IMR-90 (cell line): Measurements from ENCODE around the gene TMEM45B. TPM values are rescaled to one million over a fixed set of nuclear protein-coding genes. Genes with fewer than 3 reads are reported as not detected.

Experiments
- ATAC-seq: fragments of 200-7000 bp; cut with Tn5 transposase; 2 replicates; pipeline ENCODE4 v1.9.1; 2020; ENCODE audit warnings: low read depth, mild to moderate bottlenecking, moderate library complexity
- BruUV-seq: library from RNA; stranded (reverse); fragments of 400-500 nt; replicated peaks from 2 replicates; lab custom pipeline; 2021; lab: Mats Ljungman, UMichigan
- CTCF ChIA-PET: fragments of 300-600 bp; formaldehyde crosslinking; extraction: SDS; loops from one replicate; lab custom pipeline; 2021; ENCODE audit warnings: antibody characterized with exemption; lab: Yijun Ruan, JAX
- POLR2A ChIA-PET: fragments of 300-600 bp; sonication (Branson Sonifier 250); formaldehyde crosslinking; loops from one replicate; lab custom pipeline; 2022; ENCODE audit warnings: antibody characterized with exemption; ENCODE audit not compliant: unreplicated experiment; lab: Charles Lee
- DNase-seq: peaks from one replicate; pipeline ENCODE4 v3.0.0; 2013
- H2AFZ ChIP-seq: replicated peaks from 2 replicates; pipeline ENCODE3; 2013; ENCODE audit warnings: low read length, mild to moderate bottlenecking; ENCODE audit not compliant: poor library complexity
- H2AK5ac ChIP-seq: 2 replicates; pipeline ENCODE4 v1.6.1; 2013; ENCODE audit warnings: low read depth, low read length, inconsistent platforms
- H2AK9ac ChIP-seq: replicated peaks from 2 replicates; pipeline ENCODE3; 2013; ENCODE audit warnings: mild to moderate bottlenecking, low read depth, low read length, moderate library complexity; ENCODE audit not compliant: poor library complexity
- H2BK120ac ChIP-seq: 2 replicates; pipeline ENCODE4 v1.6.1; 2013; ENCODE audit warnings: low read depth, low read length, inconsistent platforms
- H2BK15ac ChIP-seq: 3 replicates; pipeline ENCODE4 v1.6.1; 2013; ENCODE audit warnings: low read depth, low read length, inconsistent platforms
- H2BK20ac ChIP-seq: 2 replicates; pipeline ENCODE4 v1.6.1; 2013; ENCODE audit warnings: low read depth, mild to moderate bottlenecking, inconsistent platforms, low read length, moderate library complexity
- H2BK5ac ChIP-seq: 2 replicates; pipeline ENCODE4 v1.6.1; 2013; ENCODE audit warnings: mild to moderate bottlenecking, low read depth, low read length, inconsistent platforms; ENCODE audit not compliant: poor library complexity, severe bottlenecking
- H3K14ac ChIP-seq: replicated peaks from 2 replicates; pipeline ENCODE4 v1.6.1; 2013; ENCODE audit warnings: low read depth, low read length, inconsistent platforms
- H3K18ac ChIP-seq: 2 replicates; pipeline ENCODE4 v1.6.1; 2013; ENCODE audit warnings: low read depth, low read length, control low read depth
- H3K23ac ChIP-seq: 2 replicates; pipeline ENCODE4 v1.6.1; 2013; ENCODE audit warnings: low read depth, low read length, inconsistent platforms
- H3K27ac ChIP-seq: 2 replicates; pipeline ENCODE4 v1.5.1; 2013; ENCODE audit warnings: mild to moderate bottlenecking, control low read depth, low read length; ENCODE audit not compliant: insufficient read depth
- H3K27me3 ChIP-seq: 2 replicates; pipeline ENCODE4 v1.6.1; 2013; ENCODE audit warnings: low read length; ENCODE audit not compliant: control insufficient read depth, insufficient read depth
- H3K36me3 ChIP-seq: 2 replicates; pipeline ENCODE4 v1.6.1; 2013; ENCODE audit warnings: low read length, mixed read lengths; ENCODE audit not compliant: control insufficient read depth, insufficient read depth
- H3K4ac ChIP-seq: 2 replicates; pipeline ENCODE4 v1.6.1; 2013; ENCODE audit warnings: low read depth, low read length, inconsistent platforms
- H3K4me1 ChIP-seq: 2 replicates; pipeline ENCODE4 v1.6.1; 2013; ENCODE audit warnings: low read length, mixed read lengths; ENCODE audit not compliant: control insufficient read depth, insufficient read depth
- H3K4me2 ChIP-seq: 2 replicates; pipeline ENCODE4 v1.6.1; 2013; ENCODE audit warnings: low read depth, mild to moderate bottlenecking, control low read depth, low read length, moderate library complexity
- H3K4me3 ChIP-seq: 2 replicates; pipeline ENCODE4 v1.5.1; 2013; ENCODE audit warnings: low read depth, mild to moderate bottlenecking, control low read depth, low read length, moderate library complexity; ENCODE audit not compliant: insufficient read depth
- H3K56ac ChIP-seq: 2 replicates; pipeline ENCODE4 v1.6.1; 2013; ENCODE audit warnings: low read length, inconsistent platforms; ENCODE audit not compliant: insufficient read depth; ENCODE audit errors: extremely low read depth
- H3K79me1 ChIP-seq, 2 experiments: 2 replicates each; pipeline ENCODE4 v1.6.1; 2013; ENCODE audit warnings: low read length in 2 of 2, inconsistent platforms in 1 of 2, low read depth in 1 of 2
- H3K9ac ChIP-seq: 2 replicates; pipeline ENCODE4 v1.6.1; 2013; ENCODE audit warnings: low read depth, low read length, control low read depth
- H3K9me1 ChIP-seq: 2 replicates; pipeline ENCODE4 v1.6.1; 2013; ENCODE audit warnings: low read length, inconsistent platforms; ENCODE audit not compliant: insufficient read depth
- H3K9me3 ChIP-seq: 2 replicates; pipeline ENCODE4 v1.6.1; 2013; ENCODE audit warnings: low read length; ENCODE audit not compliant: control insufficient read depth, insufficient read depth
- H4K20me1 ChIP-seq: 2 replicates; pipeline ENCODE4 v1.6.1; 2013; ENCODE audit warnings: low read length, inconsistent platforms; ENCODE audit not compliant: insufficient read depth
- H4K5ac ChIP-seq: 2 replicates; pipeline ENCODE4 v1.6.1; 2013; ENCODE audit warnings: mild to moderate bottlenecking, low read depth, low read length, control low read depth
- H4K8ac ChIP-seq, 2 experiments: 2 replicates each; pipeline ENCODE4 v1.6.1; 2013; ENCODE audit warnings: low read depth in 2 of 2, low read length in 2 of 2, control low read depth in 1 of 2, inconsistent platforms in 1 of 2
- H4K91ac ChIP-seq: 2 replicates; pipeline ENCODE4 v1.6.1; 2013; ENCODE audit warnings: low read depth, low read length, inconsistent platforms; ENCODE audit not compliant: insufficient read depth
- BHLHE40 ChIP-seq: fragments of 150-350 bp; IDR thresholded peaks from 2 replicates; pipeline ENCODE4 v1.6.1; 2016; ENCODE audit warnings: mild to moderate bottlenecking, low read depth, low read length
- CEBPB ChIP-seq: IDR thresholded peaks from 2 replicates; pipeline ENCODE4 v1.6.1; 2012; ENCODE audit warnings: low read depth, low read length, improper control_type of control experiment
- CHD1 ChIP-seq: IDR thresholded peaks from 2 replicates; pipeline ENCODE4 v1.6.1; 2012; ENCODE audit warnings: low read depth, low read length, improper control_type of control experiment
- CTCF ChIP-seq: conservative IDR thresholded peaks from 2 replicates; pipeline ENCODE4 v1.5.1; 2012; ENCODE audit warnings: mild to moderate bottlenecking, low read depth, low read length, improper control_type of control experiment
- MXI1 ChIP-seq: IDR thresholded peaks from 2 replicates; pipeline ENCODE4 v1.6.1; 2012; ENCODE audit warnings: low read depth, mild to moderate bottlenecking, low read length, moderate library complexity, borderline replicate concordance
- POLR2A ChIP-seq: IDR thresholded peaks from 2 replicates; pipeline ENCODE4 v1.6.1; 2012; ENCODE audit warnings: mild to moderate bottlenecking, low read depth, low read length
- RCOR1 ChIP-seq: IDR thresholded peaks from 2 replicates; pipeline ENCODE4 v1.6.1; 2012; ENCODE audit warnings: mild to moderate bottlenecking, low read length, improper control_type of control experiment; ENCODE audit not compliant: insufficient replicate concordance
- RFX5 ChIP-seq: IDR thresholded peaks from 2 replicates; pipeline ENCODE4 v1.8.0; 2012; ENCODE audit warnings: low read depth, mild to moderate bottlenecking, low read length, moderate library complexity
- SMC3 ChIP-seq: fragments of 150-350 bp; IDR thresholded peaks from 2 replicates; pipeline ENCODE4 v1.6.1; 2016; ENCODE audit warnings: low read depth, mild to moderate bottlenecking, antibody characterized with exemption, low read length, moderate library complexity
- USF2 ChIP-seq: fragments of 150-350 bp; IDR thresholded peaks from 2 replicates; pipeline ENCODE4 v1.6.1; 2017; ENCODE audit warnings: mild to moderate bottlenecking, antibody characterized with exemption, low read length, low read depth
- dilution Hi-C: fragments of 300-500 bp; cut with HindIII; formaldehyde crosslinking; loops from one replicate; pipeline ENCODE4 v1.14.3; 2018; ENCODE audit warnings: low sequenced_read_pairs; ENCODE audit not compliant: unreplicated experiment
- in situ Hi-C: fragments of 300-500 bp; cut with MboI; formaldehyde crosslinking; loops from 3 replicates; pipeline ENCODE4 v1.14.3; 2019; ENCODE audit warnings: low sequenced_read_pairs, inconsistent platforms, mixed read lengths
- intact Hi-C: fragments of 100-400 bp; cut with micrococcal nuclease; formaldehyde crosslinking; loops from 2 replicates; pipeline ENCODE4 v1.10.0; 2022
- polyA plus RNA-seq, 3 experiments: library from polyadenylated mRNA; depleted of rRNA; stranded (reverse); fragments of >200 nt; gene quantifications; 2 replicates each; pipeline ENCODE4 v1.2.3, GENCODE V29; 2012; ENCODE audit warnings: low replicate concordance in 1 of 3
- total RNA-seq: library from RNA; depleted of rRNA; stranded (reverse); fragments of >200 nt; gene quantifications from 2 replicates; pipeline ENCODE4 v1.2.3, GENCODE V29; 2012

The TMEM45B gene
- total and polyA plus RNA-seq, 2 of the 4 experiments (the other 2 are of a cell fraction) = not detected

GRCh38 chr11:129769059-129769458 is 46.6 kb upstream of the TMEM45B start:
- H3K4ac ChIP-seq = no peak overlapping the region
- no peak overlapping the region for H3K27ac ChIP-seq
- ATAC-seq = no peak
- no peak overlapping the region for H2AK5ac ChIP-seq
- H3K56ac ChIP-seq = no peak overlapping the region
- no peaks in the 10 kb centered on the region for H3K4me1 ChIP-seq
- H3K23ac ChIP-seq = no peak overlapping the region
- H3K14ac ChIP-seq = no peak overlapping the region
- no peak for DNase-seq
- intact Hi-C loops = no loop called here
- CTCF ChIA-PET = no interaction called here
- H4K91ac ChIP-seq = no peak overlapping the region
- no peaks in the 10 kb centered on the region for H3K36me3 ChIP-seq
- no peaks in the 10 kb centered on the region for H3K9me1 ChIP-seq
- no peak overlapping the region for H2BK120ac ChIP-seq
- POLR2A ChIA-PET = no interaction called here
- in situ Hi-C loops = no loop called here
- H2AK9ac ChIP-seq = no peak overlapping the region
- H2BK20ac ChIP-seq = no peak overlapping the region
- H2AFZ ChIP-seq = no peak overlapping the region
- no peak overlapping the region for H2BK15ac ChIP-seq
- H3K18ac ChIP-seq = no peak overlapping the region
- no peaks in the 10 kb centered on the region for H4K20me1 ChIP-seq
- BruUV-seq = no TSS peak
- H3K4me3 ChIP-seq = no peak overlapping the region
- H3K9ac ChIP-seq = no peak overlapping the region
- H3K4me2 ChIP-seq = no peak overlapping the region
- no peaks in the 10 kb centered on the region for H3K27me3 ChIP-seq
- H2BK5ac ChIP-seq = no peak overlapping the region
- no peak for TF ChIP-seq CEBPB
- no peak for TF ChIP-seq POLR2A
- TF ChIP-seq BHLHE40 = no peak
- no peak for TF ChIP-seq SMC3
- no peak for TF ChIP-seq RFX5
- no peak for TF ChIP-seq CHD1
- TF ChIP-seq MXI1 = no peak
- TF ChIP-seq CTCF = no peak
- no peak for TF ChIP-seq RCOR1
- no peak for TF ChIP-seq USF2
- no peaks in the 10 kb centered on the region for H3K79me1 ChIP-seq
- H4K5ac ChIP-seq = no peak overlapping the region
- H3K9me3 ChIP-seq = no peaks in the 10 kb centered on the region
- no peak overlapping the region for H4K8ac ChIP-seq
- dilution Hi-C loops = no loop called here
